ENCODE measurements around the gene IRF2BP2.
"Not testable (repeated sequence)": the region's sequence is repeated elsewhere in the genome, so short reads cannot be mapped to it uniquely, and the experiment has no call there.

IRF2BP2 gene

DNA sequence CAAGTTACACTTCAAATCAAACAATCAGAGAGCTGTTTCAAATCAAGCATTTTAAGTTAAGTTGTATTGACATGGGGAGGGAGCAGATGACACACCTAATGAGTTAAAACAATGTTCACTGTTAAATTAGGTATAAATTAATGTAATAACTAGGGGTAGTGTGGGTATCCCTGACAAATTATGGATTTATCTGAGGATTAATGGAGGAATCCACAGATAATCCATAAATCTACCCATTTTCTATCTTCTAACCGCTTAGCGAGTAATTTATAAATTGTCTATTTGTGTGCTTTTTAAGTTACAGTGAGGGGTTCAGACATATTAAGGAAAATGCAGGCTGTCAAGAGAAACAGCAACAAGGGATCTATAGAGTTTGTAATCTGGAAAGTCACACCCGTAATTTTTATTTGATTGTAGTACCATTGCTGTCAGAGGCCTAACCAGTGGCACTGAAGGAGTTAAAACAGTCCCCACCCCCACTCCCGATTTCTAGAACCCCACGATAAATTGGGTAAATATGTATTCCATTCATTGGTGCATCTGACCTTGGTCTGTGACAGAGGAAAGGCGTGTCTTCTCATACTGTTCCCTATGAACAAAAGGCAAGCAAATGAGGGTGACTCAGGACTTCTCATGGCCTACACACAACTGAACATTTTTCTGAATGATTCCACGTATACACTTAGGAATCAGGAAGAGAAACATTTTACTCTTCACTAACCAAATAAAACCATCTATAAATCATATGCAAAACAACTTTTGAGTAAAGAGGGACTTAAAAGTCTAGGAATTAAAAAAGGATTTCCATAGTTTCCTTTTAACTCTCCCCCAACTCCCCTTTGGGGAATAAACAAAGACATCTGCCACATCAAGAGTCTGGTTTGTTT is 7.4 kb downstream of the IRF2BP2 start:
- Histone ChIP-seq H3K9ac (ENCODE audit: low read length in 5 of 5) (peak overlapping the region in 2 of 5 donors; percentile 89 to 93), H3K4me1 (ENCODE audit: control insufficient read depth in 5 of 5, insufficient read depth in 5 of 5, low read length in 5 of 5) (peaks cover 11 to 88% (median 84%) of the 10 kb centered on the region in 5 donors), H3K9me3 (ENCODE audit: control insufficient read depth in 5 of 5, low read length in 5 of 5) (no peaks in the 10 kb centered on the region), H3K27ac (ENCODE audit: low read depth, low read length) (peak overlapping the region; percentile 99), H3K36me3 (ENCODE audit: control insufficient read depth in 5 of 5, insufficient read depth in 5 of 5, low read length in 5 of 5) (peaks cover 0 to 24% (median 10%) of the 10 kb centered on the region in 5 donors), H3K27me3 (ENCODE audit: control insufficient read depth in 5 of 5, insufficient read depth in 4 of 5, low read length in 5 of 5) (no peaks in the 10 kb centered on the region), H3K4me3 (ENCODE audit: low read depth in 1 of 5, low read length in 5 of 5) (peak overlapping the region; percentile 39 to 86 (median 59))

DNA sequence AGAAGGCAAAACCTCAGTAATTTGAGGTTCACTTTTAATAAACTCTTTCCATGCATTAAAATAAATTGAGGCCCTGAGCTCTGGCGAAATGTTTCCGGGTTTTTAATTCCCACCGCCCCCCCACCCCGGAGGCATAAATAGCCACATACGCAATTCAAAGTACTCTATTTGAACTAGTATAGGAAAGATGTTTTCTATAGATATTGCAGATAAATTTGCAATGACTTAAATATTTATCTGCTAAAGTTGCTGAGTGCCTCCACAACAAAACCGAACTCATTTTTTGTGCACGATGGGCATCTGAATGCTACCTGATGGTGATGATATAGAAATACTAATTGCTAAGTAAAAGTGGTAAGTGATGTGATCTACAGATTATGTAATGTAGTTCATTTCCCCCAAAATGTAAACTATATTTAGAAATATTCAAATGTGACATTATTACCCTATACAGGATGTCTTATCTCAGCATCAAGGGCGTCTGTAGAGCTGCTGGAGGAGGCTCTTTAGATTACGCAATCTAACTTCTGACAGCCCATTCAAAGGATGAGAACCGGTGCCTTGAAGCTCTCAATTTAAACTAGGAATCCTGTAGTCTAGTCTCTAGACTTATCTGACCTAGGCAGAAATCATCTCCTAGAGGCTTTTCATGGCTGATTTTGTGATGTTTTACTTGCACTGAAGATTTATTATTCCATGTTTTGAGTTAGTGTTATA is 8.5 kb downstream of the IRF2BP2 start:
- H3K4me3 ChIP-seq (ENCODE audit: low read depth in 1 of 5, low read length in 5 of 5) = peak overlapping the region in 1 of 5 donors; percentile 52
- H3K9me3 ChIP-seq (ENCODE audit: control insufficient read depth in 5 of 5, low read length in 5 of 5) = no peaks in the 10 kb centered on the region
- peak overlapping the region; percentile 99 for H3K27ac ChIP-seq (ENCODE audit: low read depth, low read length)
- H3K9ac ChIP-seq (ENCODE audit: low read length in 5 of 5) = peak overlapping the region in 2 of 5 donors; percentile 71 to 93
- H3K4me1 ChIP-seq (ENCODE audit: control insufficient read depth in 5 of 5, insufficient read depth in 5 of 5, low read length in 5 of 5) = peaks cover 10 to 77% (median 73%) of the 10 kb centered on the region in 5 donors
- no peaks in the 10 kb centered on the region for H3K27me3 ChIP-seq (ENCODE audit: control insufficient read depth in 5 of 5, insufficient read depth in 4 of 5, low read length in 5 of 5)
- peaks cover 0 to 13% (median 2%) of the 10 kb centered on the region in 5 donors for H3K36me3 ChIP-seq (ENCODE audit: control insufficient read depth in 5 of 5, insufficient read depth in 5 of 5, low read length in 5 of 5)

DNA sequence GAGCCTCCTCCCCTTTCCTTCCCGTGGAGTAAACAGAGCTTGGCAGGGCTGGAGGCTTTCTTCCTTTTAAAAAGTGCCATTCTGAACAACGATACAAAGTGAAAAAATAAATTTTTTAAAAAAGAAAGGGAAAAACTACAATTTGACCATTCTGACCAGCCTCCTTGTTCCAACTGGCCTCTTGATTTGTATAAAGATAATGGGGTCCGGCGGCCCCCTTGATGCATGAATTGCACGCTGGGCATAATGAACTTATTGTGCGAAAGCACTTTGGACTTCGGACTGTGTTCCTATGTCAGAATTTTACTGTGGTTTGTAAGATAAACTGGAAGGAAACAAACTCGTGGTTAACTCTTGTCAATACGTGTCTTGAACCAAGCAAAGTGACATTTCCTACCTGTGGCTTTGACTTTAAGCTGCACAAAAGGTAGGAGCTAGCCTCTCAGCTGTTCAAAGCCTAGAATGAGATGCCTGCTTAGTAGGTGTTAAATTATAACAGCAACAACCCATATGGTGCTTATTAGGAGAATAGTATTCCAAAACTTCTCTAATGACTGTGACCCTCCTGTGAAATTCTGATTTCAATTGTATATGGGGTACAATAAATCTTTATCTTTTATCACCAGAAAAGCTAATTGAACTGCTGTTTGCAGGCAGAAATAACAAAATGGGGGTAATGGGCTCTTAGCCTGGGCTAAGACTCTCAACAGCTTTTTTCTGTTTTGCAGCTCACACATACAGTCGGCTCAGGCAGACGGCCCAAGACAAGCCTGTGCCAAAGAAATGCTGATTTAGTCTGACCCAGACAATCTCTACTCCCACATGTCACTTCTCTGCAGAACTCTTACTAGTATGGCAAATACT is 9.3 kb downstream of the IRF2BP2 start:
- no peaks in the 10 kb centered on the region for H3K27me3 ChIP-seq (ENCODE audit: control insufficient read depth in 5 of 5, insufficient read depth in 4 of 5, low read length in 5 of 5)
- H3K4me3 ChIP-seq (ENCODE audit: low read depth in 1 of 5, low read length in 5 of 5) = peak overlapping the region; percentile 30 to 58 (median 55)
- peaks cover 7 to 70% (median 66%) of the 10 kb centered on the region in 5 donors for H3K4me1 ChIP-seq (ENCODE audit: control insufficient read depth in 5 of 5, insufficient read depth in 5 of 5, low read length in 5 of 5)
- peak overlapping the region; percentile 8 to 80 (median 53) for H3K9ac ChIP-seq (ENCODE audit: low read length in 5 of 5)
- peak overlapping the region; percentile 99 for H3K27ac ChIP-seq (ENCODE audit: low read depth, low read length)
- H3K9me3 ChIP-seq (ENCODE audit: control insufficient read depth in 5 of 5, low read length in 5 of 5) = no peaks in the 10 kb centered on the region
- peaks cover 0 to 8% (median 0%) of the 10 kb centered on the region in 5 donors for H3K36me3 ChIP-seq (ENCODE audit: control insufficient read depth in 5 of 5, insufficient read depth in 5 of 5, low read length in 5 of 5)

DNA sequence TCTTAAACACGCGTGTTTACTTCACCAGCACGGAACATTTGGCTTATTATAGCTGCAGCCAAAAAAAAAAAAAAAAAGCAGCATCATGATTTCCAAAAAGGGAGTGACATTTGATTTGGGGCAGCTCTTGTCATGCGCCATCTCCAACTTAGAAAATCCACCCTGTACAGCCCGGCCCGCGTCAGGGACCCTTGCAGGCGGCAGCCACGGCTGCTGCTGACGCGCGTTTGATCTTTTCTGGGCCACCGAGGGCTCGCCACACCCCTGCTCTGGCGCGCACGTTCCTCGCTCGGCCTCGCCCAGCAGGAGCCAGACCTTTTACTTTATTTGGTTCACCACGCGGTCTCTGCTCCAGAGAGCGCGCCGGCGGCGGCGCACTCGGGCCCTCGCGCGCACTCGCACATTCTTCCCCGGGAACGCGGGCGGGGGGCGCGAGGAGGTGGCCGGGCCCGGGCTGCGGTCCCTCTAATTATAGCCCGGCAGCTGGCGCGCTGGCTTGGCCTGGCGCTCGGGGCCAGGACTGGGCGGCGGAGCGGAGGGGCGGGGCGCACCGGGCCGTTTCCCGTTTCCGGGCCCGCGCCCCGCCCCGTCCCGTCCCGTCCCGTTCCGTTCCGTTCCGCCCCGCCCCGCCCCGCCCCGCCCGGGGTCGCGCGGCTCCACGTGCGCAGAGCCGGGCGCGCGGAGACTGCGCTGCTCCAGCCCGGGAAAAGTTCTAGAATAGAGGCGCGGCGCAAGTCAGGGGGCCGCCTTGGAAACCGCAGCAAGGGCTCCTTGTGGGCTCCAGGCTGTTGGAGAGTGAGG is 10.2 kb downstream of the IRF2BP2 start:
- Histone ChIP-seq H3K9ac (ENCODE audit: low read length in 5 of 5) (peak overlapping the region; percentile 42 to 80 (median 70)), H3K27me3 (ENCODE audit: control insufficient read depth in 5 of 5, insufficient read depth in 4 of 5, low read length in 5 of 5) (no peaks in the 10 kb centered on the region), H3K4me3 (ENCODE audit: low read depth in 1 of 5, low read length in 5 of 5) (peak overlapping the region; percentile 55 to 66 (median 58)), H3K4me1 (ENCODE audit: control insufficient read depth in 5 of 5, insufficient read depth in 5 of 5, low read length in 5 of 5) (peaks cover 7 to 62% (median 60%) of the 10 kb centered on the region in 5 donors), H3K9me3 (ENCODE audit: control insufficient read depth in 5 of 5, low read length in 5 of 5) (no peaks in the 10 kb centered on the region), H3K27ac (ENCODE audit: low read depth, low read length) (peak overlapping the region; percentile 99), H3K36me3 (ENCODE audit: control insufficient read depth in 5 of 5, insufficient read depth in 5 of 5, low read length in 5 of 5) (peaks cover 0 to 3% (median 0%) of the 10 kb centered on the region in 5 donors)

DNA sequence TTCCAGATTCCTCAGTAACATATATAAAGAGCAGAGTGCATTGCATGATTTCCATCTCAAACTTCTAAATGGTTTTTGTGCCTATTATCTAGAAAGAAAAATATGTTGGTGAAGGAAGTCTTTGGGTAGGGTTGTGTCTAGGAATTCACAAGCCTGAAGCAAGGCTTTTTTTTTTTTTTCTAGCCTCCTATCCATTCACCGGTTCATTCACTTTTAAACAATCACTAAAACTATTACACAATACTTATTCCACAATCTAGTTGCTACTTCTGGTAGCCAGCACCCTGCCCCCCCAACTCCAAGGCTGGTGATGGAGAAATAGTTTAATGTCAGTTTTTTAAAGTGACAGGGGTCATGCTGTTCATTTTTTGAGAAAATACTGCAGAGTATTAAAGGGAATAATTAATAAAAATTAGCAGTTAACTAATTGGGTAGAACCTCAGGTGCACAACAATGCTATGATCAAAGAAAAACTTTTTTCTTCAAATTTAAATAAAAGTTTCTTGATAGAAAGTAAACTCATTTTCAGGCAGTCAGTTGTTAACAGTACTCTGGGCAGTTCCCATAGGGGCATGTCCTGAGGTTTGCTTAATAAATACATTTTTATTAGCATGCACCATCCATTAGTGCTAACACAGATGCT is 10.9 kb downstream of the IRF2BP2 start:
- H3K4me1 ChIP-seq (ENCODE audit: control insufficient read depth in 5 of 5, insufficient read depth in 5 of 5, low read length in 5 of 5) = peaks cover 7 to 55% (median 52%) of the 10 kb centered on the region in 5 donors
- peak overlapping the region; percentile 99 for H3K27ac ChIP-seq (ENCODE audit: low read depth, low read length)
- H3K9me3 ChIP-seq (ENCODE audit: control insufficient read depth in 5 of 5, low read length in 5 of 5) = no peaks in the 10 kb centered on the region
- H3K9ac ChIP-seq (ENCODE audit: low read length in 5 of 5) = peak overlapping the region; percentile 42 to 80 (median 70)
- peaks cover 0 to 3% (median 0%) of the 10 kb centered on the region in 5 donors for H3K36me3 ChIP-seq (ENCODE audit: control insufficient read depth in 5 of 5, insufficient read depth in 5 of 5, low read length in 5 of 5)
- peak overlapping the region; percentile 53 to 66 (median 58) for H3K4me3 ChIP-seq (ENCODE audit: low read depth in 1 of 5, low read length in 5 of 5)
- no peaks in the 10 kb centered on the region for H3K27me3 ChIP-seq (ENCODE audit: control insufficient read depth in 5 of 5, insufficient read depth in 4 of 5, low read length in 5 of 5)

DNA sequence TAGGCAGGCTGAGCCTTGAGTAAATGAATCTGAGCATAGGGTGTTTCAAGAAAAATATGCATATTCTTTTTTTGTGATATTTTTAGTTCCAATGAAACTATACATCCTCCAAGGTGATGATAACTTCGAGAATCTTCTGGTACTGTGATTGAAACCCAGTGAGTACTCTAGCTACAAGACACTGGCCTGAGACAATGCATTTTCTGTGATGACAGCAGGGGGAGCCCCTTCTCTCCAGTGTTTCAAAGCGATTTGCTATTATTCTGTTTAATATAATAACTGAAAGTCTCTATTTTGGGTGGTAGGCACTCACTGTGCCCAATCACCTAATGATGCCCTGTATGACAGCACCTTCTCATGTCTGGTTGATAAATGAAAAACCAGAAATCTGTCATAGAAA is 12.1 kb downstream of the IRF2BP2 start:
- H3K36me3 ChIP-seq (ENCODE audit: control insufficient read depth in 5 of 5, insufficient read depth in 5 of 5, low read length in 5 of 5) = peaks cover 0 to 3% (median 0%) of the 10 kb centered on the region in 5 donors
- no peak overlapping the region for H3K27ac ChIP-seq (ENCODE audit: low read depth, low read length)
- H3K4me1 ChIP-seq (ENCODE audit: control insufficient read depth in 5 of 5, insufficient read depth in 5 of 5, low read length in 5 of 5) = peaks cover 7 to 43% (median 40%) of the 10 kb centered on the region in 5 donors
- no peak overlapping the region for H3K4me3 ChIP-seq (ENCODE audit: low read depth in 1 of 5, low read length in 5 of 5)
- no peaks in the 10 kb centered on the region for H3K27me3 ChIP-seq (ENCODE audit: control insufficient read depth in 5 of 5, insufficient read depth in 4 of 5, low read length in 5 of 5)
- H3K9me3 ChIP-seq (ENCODE audit: control insufficient read depth in 5 of 5, low read length in 5 of 5) = no peaks in the 10 kb centered on the region
- no peak overlapping the region for H3K9ac ChIP-seq (ENCODE audit: low read length in 5 of 5)

DNA sequence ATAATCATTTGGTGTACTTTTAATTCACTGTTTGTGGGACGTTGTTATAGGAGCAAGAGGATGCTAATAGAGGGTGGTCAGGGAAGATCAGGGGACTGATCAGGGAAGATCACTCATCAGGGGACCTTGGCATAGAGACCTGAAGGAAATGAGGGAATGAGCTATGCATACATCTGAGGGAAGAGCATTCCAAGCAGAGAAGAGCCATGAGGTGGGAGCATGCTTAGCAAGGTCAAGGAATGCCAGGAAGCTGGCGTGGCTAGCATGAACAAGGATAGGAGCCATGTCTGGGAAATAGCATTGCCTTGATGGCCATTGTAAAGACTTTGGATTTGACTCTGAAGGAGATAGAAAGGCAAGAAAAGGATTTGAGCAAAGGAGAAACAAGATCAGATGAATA is 14.1 kb downstream of the IRF2BP2 start:
- Histone ChIP-seq H3K4me1 (ENCODE audit: control insufficient read depth in 5 of 5, insufficient read depth in 5 of 5, low read length in 5 of 5) (peaks cover 4 to 23% (median 21%) of the 10 kb centered on the region in 5 donors), H3K9ac (ENCODE audit: low read length in 5 of 5) (no peak overlapping the region), H3K27me3 (ENCODE audit: control insufficient read depth in 5 of 5, insufficient read depth in 4 of 5, low read length in 5 of 5) (no peaks in the 10 kb centered on the region), H3K9me3 (ENCODE audit: control insufficient read depth in 5 of 5, low read length in 5 of 5) (no peaks in the 10 kb centered on the region), H3K27ac (ENCODE audit: low read depth, low read length) (no peak overlapping the region), H3K4me3 (ENCODE audit: low read depth in 1 of 5, low read length in 5 of 5) (no peak overlapping the region), H3K36me3 (ENCODE audit: control insufficient read depth in 5 of 5, insufficient read depth in 5 of 5, low read length in 5 of 5) (no peaks in the 10 kb centered on the region)

DNA sequence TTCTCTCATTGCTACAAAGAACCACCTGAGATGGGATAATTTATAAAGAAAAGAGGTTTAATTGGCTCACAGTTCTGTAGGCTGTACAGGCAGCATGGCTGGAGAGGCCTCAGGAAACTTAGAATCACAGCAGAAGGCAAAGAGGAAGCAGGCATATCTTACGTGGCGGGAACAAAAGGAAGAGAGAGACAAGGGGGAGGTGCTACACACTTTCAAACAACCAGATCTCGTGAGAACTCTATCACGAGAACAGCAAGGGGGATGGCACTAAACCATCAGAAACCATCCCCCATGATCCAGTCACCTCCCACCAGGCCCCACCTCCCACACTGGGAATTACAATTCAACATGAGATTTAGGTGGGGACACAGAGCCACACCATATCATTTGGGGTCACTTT is 15.4 kb downstream of the IRF2BP2 start:
- H3K27ac ChIP-seq (ENCODE audit: low read depth, low read length); H3K27me3 ChIP-seq (ENCODE audit: control insufficient read depth in 5 of 5, insufficient read depth in 4 of 5, low read length in 5 of 5); H3K36me3 ChIP-seq (ENCODE audit: control insufficient read depth in 5 of 5, insufficient read depth in 5 of 5, low read length in 5 of 5); H3K9me3 ChIP-seq (ENCODE audit: control insufficient read depth in 5 of 5, low read length in 5 of 5); H3K9ac ChIP-seq (ENCODE audit: low read length in 5 of 5); H3K4me3 ChIP-seq (ENCODE audit: low read depth in 1 of 5, low read length in 5 of 5): not testable (repeated sequence)
- H3K4me1 ChIP-seq (ENCODE audit: control insufficient read depth in 5 of 5, insufficient read depth in 5 of 5, low read length in 5 of 5) = peaks cover 0 to 14% (median 13%) of the 10 kb centered on the region in 5 donors

All from subcutaneous abdominal adipose tissue (tissue), 5 donors.